H1 (cell line): ENCODE results near the gene PHETA1. TPM values are rescaled to one million over a fixed set of nuclear protein-coding genes. Genes with fewer than 3 reads are reported as not detected.

Experiments
- CTCF ChIA-PET: fragments of 300-600 bp; sonication (Branson Sonifier 250); formaldehyde crosslinking; loops from one replicate; lab custom pipeline; 2021; ENCODE audit not compliant: partially characterized antibody; lab: Charles Lee
- POLR2A ChIA-PET: fragments of 300-600 bp; sonication (Branson Sonifier 250); formaldehyde crosslinking; loops from one replicate; lab custom pipeline; 2021; ENCODE audit warnings: inconsistent platforms; ENCODE audit not compliant: partially characterized antibody; lab: Charles Lee
- DNase-seq, 2 experiments: peaks; one replicate each; pipeline versions ENCODE4 v3.0.0 to v3.0.0-alpha.2; 2010 to 2022; ENCODE audit warnings: low spot score in 2 of 2, low read depth in 1 of 2, mixed read lengths in 1 of 2
- FAIRE-seq: peaks from 2 replicates; lab custom pipeline; 2011; peaks lifted over from hg19 to GRCh38; lab: Jason Lieb, UNC
- H2AFZ ChIP-seq: 2 replicates; pipeline ENCODE4 v1.8.1; 2012; ENCODE audit warnings: low read length, inconsistent platforms
- H2AK5ac ChIP-seq: 2 replicates; pipeline ENCODE4 v1.6.1; 2013; ENCODE audit warnings: low read depth, low read length
- H2BK120ac ChIP-seq: replicated peaks from 2 replicates; pipeline ENCODE3; 2013; ENCODE audit warnings: low read depth, low read length, inconsistent platforms
- H2BK12ac ChIP-seq: 2 replicates; pipeline ENCODE4 v1.6.1; 2013; ENCODE audit warnings: low read depth, low read length
- H2BK15ac ChIP-seq: 2 replicates; pipeline ENCODE4 v1.6.1; 2013; ENCODE audit warnings: low read length
- H2BK20ac ChIP-seq: 2 replicates; pipeline ENCODE4 v1.6.1; 2013; ENCODE audit warnings: low read length
- H2BK5ac ChIP-seq: 2 replicates; pipeline ENCODE4 v1.6.1; 2013; ENCODE audit warnings: low read depth, low read length
- H3K14ac ChIP-seq: 2 replicates; pipeline ENCODE4 v1.6.1; 2013; ENCODE audit warnings: inconsistent platforms; ENCODE audit not compliant: insufficient read length
- H3K18ac ChIP-seq: 2 replicates; pipeline ENCODE4 v1.6.1; 2013; ENCODE audit warnings: low read length; ENCODE audit errors: extremely low read depth
- H3K23ac ChIP-seq: 2 replicates; pipeline ENCODE4 v1.6.1; 2013; ENCODE audit warnings: inconsistent platforms; ENCODE audit not compliant: insufficient read length
- H3K23me2 ChIP-seq: 2 replicates; pipeline ENCODE4 v1.6.1; 2013; ENCODE audit warnings: low read depth, low read length
- H3K27ac ChIP-seq: 2 replicates; pipeline ENCODE4 v1.6.1; 2011; ENCODE audit warnings: low read depth, low read length, inconsistent platforms
- H3K27me3 ChIP-seq, 4 experiments: replicated peaks in 1 of 4; 1 replicate in 1 of 4; 2 replicates in 3 of 4; pipeline versions ENCODE4 v1.6.1 to v1.8.1; 2011 to 2013; ENCODE audit warnings: low read length in 3 of 4, mild to moderate bottlenecking in 3 of 4, inconsistent platforms in 2 of 4, mixed read lengths in 2 of 4, moderate library complexity in 1 of 4; ENCODE audit not compliant: control insufficient read depth in 3 of 4, insufficient read depth in 3 of 4; ENCODE audit errors: extremely low read depth in 1 of 4
- H3K36me3 ChIP-seq, 4 experiments: 2 replicates each; pipeline versions ENCODE4 v1.6.1 to v1.8.1; 2011 to 2013; ENCODE audit warnings: mild to moderate bottlenecking in 4 of 4, low read length in 3 of 4, moderate library complexity in 2 of 4, control low read depth in 1 of 4, inconsistent platforms in 1 of 4; ENCODE audit not compliant: insufficient read depth in 4 of 4, control insufficient read depth in 2 of 4
- H3K4ac ChIP-seq: replicated peaks from 2 replicates; pipeline ENCODE3; 2013; ENCODE audit warnings: low read length, low read depth, mixed read lengths, inconsistent platforms; ENCODE audit not compliant: insufficient read length
- H3K4me1 ChIP-seq, 4 experiments: replicated peaks in 1 of 4; 1 replicate in 1 of 4; 2 replicates in 3 of 4; pipeline versions ENCODE4 v1.6.1 to v1.8.1; 2011 to 2013; ENCODE audit warnings: low read length in 3 of 4, inconsistent platforms in 2 of 4, mixed read lengths in 1 of 4; ENCODE audit not compliant: insufficient read depth in 4 of 4, control insufficient read depth in 3 of 4
- H3K4me2 ChIP-seq, 2 experiments: 2 replicates each; pipeline versions ENCODE4 v1.6.1 to v1.8.1; 2011 to 2013; ENCODE audit warnings: low read depth in 2 of 2, low read length in 2 of 2, control low read depth in 1 of 2, inconsistent platforms in 1 of 2, mild to moderate bottlenecking in 1 of 2; ENCODE audit not compliant: insufficient read depth in 1 of 2
- H3K4me3 ChIP-seq, 4 experiments: fragments of 200-600, 300-600 bp in 1 of 4; sonication (generic), shearing (Covaris generic), sonication (Bioruptor Twin) in 1 of 4; 2 replicates each; pipeline versions ENCODE4 v1.5.1 to v1.8.1; 2011 to 2016; ENCODE audit warnings: low read length in 4 of 4, low read depth in 3 of 4, control low read depth in 2 of 4, inconsistent platforms in 2 of 4, mild to moderate bottlenecking in 2 of 4, mixed read lengths in 1 of 4, moderate library complexity in 1 of 4; ENCODE audit not compliant: insufficient read depth in 2 of 4; ENCODE audit errors: extremely low read depth in 1 of 4
- H3K56ac ChIP-seq: replicated peaks from 2 replicates; pipeline ENCODE3; 2013; ENCODE audit warnings: low read depth, mild to moderate bottlenecking, mixed read lengths, low read length, inconsistent platforms; ENCODE audit not compliant: insufficient read length
- H3K79me1 ChIP-seq: 2 replicates; pipeline ENCODE4 v1.6.1; 2013; ENCODE audit warnings: low read depth, low read length, control low read depth
- H3K79me2 ChIP-seq, 2 experiments: 2 replicates each; pipeline versions ENCODE4 v1.6.1 to v1.8.1; 2012 to 2013; ENCODE audit warnings: low read length in 2 of 2, mild to moderate bottlenecking in 2 of 2, inconsistent platforms in 1 of 2; ENCODE audit not compliant: insufficient read depth in 2 of 2, control insufficient read depth in 1 of 2
- H3K9ac ChIP-seq, 4 experiments: replicated peaks in 1 of 4; 1 replicate in 1 of 4; 2 replicates in 3 of 4; pipeline versions ENCODE4 v1.6.1 to v1.8.1; 2011 to 2013; ENCODE audit warnings: low read depth in 3 of 4, low read length in 3 of 4, control low read depth in 2 of 4, mild to moderate bottlenecking in 2 of 4, moderate library complexity in 2 of 4, inconsistent platforms in 1 of 4; ENCODE audit errors: extremely low read depth in 1 of 4
- H3K9me3 ChIP-seq, 2 experiments: 2 replicates each; pipeline versions ENCODE4 v1.6.1 to v1.8.1; 2012 to 2013; ENCODE audit warnings: mild to moderate bottlenecking in 2 of 2, moderate library complexity in 2 of 2, control low read depth in 1 of 2, inconsistent platforms in 1 of 2, low read depth in 1 of 2, low read length in 1 of 2, mixed read lengths in 1 of 2; ENCODE audit not compliant: insufficient read depth in 2 of 2
- H4K20me1 ChIP-seq, 2 experiments: replicated peaks in 1 of 2; 2 replicates each; pipeline versions ENCODE3 to v1.8.1; 2011 to 2013; ENCODE audit warnings: inconsistent platforms in 2 of 2, low read length in 2 of 2, mild to moderate bottlenecking in 1 of 2; ENCODE audit not compliant: insufficient read depth in 2 of 2, control insufficient read depth in 1 of 2
- H4K5ac ChIP-seq: 2 replicates; pipeline ENCODE4 v1.6.1; 2013; ENCODE audit warnings: low read length, low read depth, mixed read lengths, inconsistent platforms; ENCODE audit not compliant: insufficient read length
- H4K8ac ChIP-seq: 2 replicates; pipeline ENCODE4 v1.8.0; 2013; ENCODE audit warnings: mild to moderate bottlenecking, moderate library complexity, low read length, inconsistent platforms; ENCODE audit not compliant: insufficient read depth; ENCODE audit errors: extremely low read depth
- H4K91ac ChIP-seq: replicated peaks from 2 replicates; pipeline ENCODE3; 2013; ENCODE audit warnings: low read length, mixed read lengths, inconsistent platforms; ENCODE audit not compliant: insufficient read length
- EP300 ChIP-seq, 2 experiments: IDR thresholded peaks; 1 replicate in 1 of 2; 2 replicates in 1 of 2; pipeline ENCODE4 v1.6.1; 2011 to 2012; ENCODE audit warnings: low read depth in 2 of 2, low read length in 2 of 2, mild to moderate bottlenecking in 2 of 2, borderline replicate concordance in 1 of 2, inconsistent platforms in 1 of 2, moderate library complexity in 1 of 2
- SAP30 ChIP-seq: fragments of 300-600 bp; sonication (generic); IDR thresholded peaks from 2 replicates; pipeline ENCODE4 v1.7.1; 2012; ENCODE audit warnings: low read length, moderate library complexity, mild to moderate bottlenecking, inconsistent platforms; ENCODE audit not compliant: insufficient read depth, insufficient replicate concordance
- whole genome bisulfite sequencing, 2 experiments: shearing (Covaris generic) in 1 of 2; methylation state at CpG; one replicate each; pipeline versions ENCODE4 v1.1.6 to v1.1.7; 2013 to 2015; ENCODE audit warnings: low lambda C conversion rate in 2 of 2, mixed read lengths in 2 of 2, inconsistent platforms in 1 of 2, low coverage in 1 of 2, missing lambda C conversion rate in 1 of 2; ENCODE audit not compliant: insufficient replicate concordance in 2 of 2, insufficient coverage in 1 of 2, insufficient read length in 1 of 2; ENCODE audit errors: extremely low coverage in 1 of 2, missing lambda C conversion rate in 1 of 2; 5-methylcytosine and 5-hydroxymethylcytosine counted together
- polyA plus RNA-seq, 7 experiments: library from polyadenylated mRNA; depleted of rRNA in 3 of 7; stranded (reverse) in 5 of 7; unstranded in 2 of 7; fragments of >200 nt in 5 of 7; fragments of 200-250 nt in 2 of 7; gene quantifications; 1 replicate in 5 of 7; 2 replicates in 1 of 7; 4 replicates in 1 of 7; pipeline versions ENCODE4 v1.2.1 to v1.2.3, GENCODE V29; 2011 to 2013; ENCODE audit warnings: missing spikeins in 2 of 7, mixed read lengths in 2 of 7
- total RNA-seq: library from RNA; stranded (reverse); fragmentation: NEBNext Ultra II Directional; extraction: Animal tissue kit (Norgen Biotek cat#: 25700); gene quantifications from 2 replicates; pipeline ENCODE4 v1.2.1, GENCODE V29; 2021

PHETA1 gene
- total and polyA plus RNA-seq, 2 of the 8 experiments (the other 6 are each of a cell fraction or from before 2014, with no cell fraction given): 5.2 to 12.3 TPM

GRCh38 chr12:111384596-111384995 is 15.7 kb upstream of the PHETA1 start:
- 90% methylated on average over 5 of the region's 5 CpGs; no CpG with 5 or more reads in 1 of the 2 experiments for whole genome bisulfite sequencing, 2 experiments
- H2AK5ac ChIP-seq: no peak overlapping the region; the same call in 1 of the 2 replicates
- DNase-seq: no peak
- H4K91ac ChIP-seq: no peak overlapping the region
- H3K27ac ChIP-seq: no peak overlapping the region
- H3K18ac ChIP-seq: no peak overlapping the region
- H2AFZ ChIP-seq: no peak overlapping the region
- no peak overlapping the region for H2BK120ac ChIP-seq
- no peaks in the 10 kb centered on the region for H4K20me1 ChIP-seq
- no peak overlapping the region for H3K4ac ChIP-seq
- H3K4me1 ChIP-seq: no peaks in the 10 kb centered on the region
- H3K56ac ChIP-seq: no peak overlapping the region
- H3K14ac ChIP-seq: no peak overlapping the region
- no peak overlapping the region for H2BK15ac ChIP-seq
- TF ChIP-seq EP300 (IDR thresholded peaks at IDR 0.05; ENCODE audit: borderline replicate concordance in 1 of 2, low read depth in 2 of 2, low read length in 2 of 2) (no peak), SAP30 (no peak)
- TF ChIP-seq, all 59 proteins: peak for 0
- H3K36me3 ChIP-seq: no peaks in the 10 kb centered on the region
- no peak overlapping the region for H3K4me3 ChIP-seq
- no peak overlapping the region for H3K4me2 ChIP-seq
- FAIRE-seq: no peak
- no peaks in the 10 kb centered on the region for H3K79me1 ChIP-seq
- no peak overlapping the region for H3K9ac ChIP-seq
- POLR2A ChIA-PET: interaction anchor here (1.0 to 5.4 kb wide), 3 partner anchors 9 to 20 kb away, joined by 3 to 25 read pairs (median 4); partner anchors contain the start of gene PHETA1
- H2BK20ac ChIP-seq: no peak overlapping the region
- no peak overlapping the region for H4K5ac ChIP-seq
- H3K79me2 ChIP-seq: no peaks in the 10 kb centered on the region
- CTCF ChIA-PET: interaction anchor here (1.0 to 7.2 kb wide), 4 partner anchors 12 to 67 kb away, joined by 3 to 50 read pairs (median 4); no protein-coding TSS in a partner anchor
- no peak overlapping the region for H3K23ac ChIP-seq
- H3K27me3 ChIP-seq: no peaks in the 10 kb centered on the region; a peak in 1 of 7 replicates
- no peak overlapping the region for H2BK12ac ChIP-seq
- no peak overlapping the region for H2BK5ac ChIP-seq
- no peaks in the 10 kb centered on the region; the same call in 1 of the 2 replicates for H3K23me2 ChIP-seq
- H4K8ac ChIP-seq: no peak overlapping the region
- no peaks in the 10 kb centered on the region for H3K9me3 ChIP-seq
